Measurements from ENCODE around the gene TUBB4B. TPM values are rescaled to one million over a fixed set of nuclear protein-coding genes. Genes with fewer than 3 reads are reported as not detected.

The TUBB4B gene
- total and polyA plus RNA-seq, 2 of the 4 experiments (the other 2 are of a cell fraction) = 237 to 529 TPM

GRCh38 chr9:137227054-137227852, 13.8 kb upstream of the TUBB4B start, which contains the start of gene RNF224:
Gene RNF224, plus strand, starts transcription at chr9:137227502. Its CDS starts 834 bp downstream, at chr9:137228336.
- no TSS peak for BruUV-seq (replicated peaks)
- ATAC-seq (ENCODE audit: low read depth) (peak; percentile 56), DNase-seq (peak; percentile 65)
- Histone ChIP-seq H2AK9ac (replicated peaks; ENCODE audit: low read depth, low read length, poor library complexity) (peak within 1 kb of the TSS; percentile 82), H3K9me1 (ENCODE audit: insufficient read depth, low read length) (no peaks in the 10 kb centered on the region), H3K9me3 (ENCODE audit: control insufficient read depth, insufficient read depth, low read length) (no peaks in the 10 kb centered on the region), H4K8ac (ENCODE audit: low read depth in 2 of 2, low read length in 2 of 2) (0 out of 4 replicates have a peak within 1 kb of the TSS, but pooled peaks of 1 of the 2 experiments have one; percentile 27), H3K27ac (ENCODE audit: insufficient read depth, low read length) (no peak within 1 kb of the TSS), H4K91ac (ENCODE audit: insufficient read depth, low read depth, low read length) (no peak within 1 kb of the TSS), H3K18ac (ENCODE audit: low read depth, low read length) (no peak within 1 kb of the TSS), H3K56ac (ENCODE audit: extremely low read depth, insufficient read depth, low read length) (no peak within 1 kb of the TSS), H3K4me2 (ENCODE audit: low read depth, low read length) (no peak within 1 kb of the TSS), H3K4me1 (ENCODE audit: control insufficient read depth, insufficient read depth, low read length) (peaks cover 12% of the 10 kb centered on the region), H4K5ac (ENCODE audit: low read depth, low read length) (no peak within 1 kb of the TSS), H2BK120ac (ENCODE audit: low read depth, low read length) (no peak within 1 kb of the TSS), H3K9ac (ENCODE audit: low read depth, low read length) (no peak within 1 kb of the TSS), H3K79me1 (ENCODE audit: low read depth in 1 of 2, low read length in 2 of 2) (no peaks in the 10 kb centered on the region), H2AK5ac (ENCODE audit: low read depth, low read length) (peak within 1 kb of the TSS; percentile 33; the same call in 1 of the 2 replicates), H3K14ac (replicated peaks; ENCODE audit: low read depth, low read length) (no peak within 1 kb of the TSS), H2BK5ac (ENCODE audit: low read depth, low read length, poor library complexity, severe bottlenecking) (no peak within 1 kb of the TSS), H3K23ac (ENCODE audit: low read depth, low read length) (no peak within 1 kb of the TSS), H3K36me3 (ENCODE audit: control insufficient read depth, insufficient read depth, low read length) (no peaks in the 10 kb centered on the region), H3K4me3 (ENCODE audit: insufficient read depth, low read depth, low read length) (no peak within 1 kb of the TSS), H2AFZ (replicated peaks; ENCODE audit: low read length, poor library complexity) (peak within 1 kb of the TSS; percentile 85), H3K4ac (ENCODE audit: low read depth, low read length) (no peak within 1 kb of the TSS), H4K20me1 (ENCODE audit: insufficient read depth, low read length) (no peaks in the 10 kb centered on the region), H2BK15ac (ENCODE audit: low read depth, low read length) (no peak within 1 kb of the TSS), H2BK20ac (ENCODE audit: low read depth, low read length) (no peak within 1 kb of the TSS), H3K27me3 (ENCODE audit: control insufficient read depth, insufficient read depth, low read length) (peaks cover 1% of the 10 kb centered on the region; the same call in 1 of the 2 replicates)
- TF ChIP-seq SMC3 (IDR thresholded peaks at IDR 0.05; ENCODE audit: low read depth, low read length) = peak; percentile 78
- peak; percentile 89 for TF ChIP-seq RAD21 (IDR thresholded peaks at IDR 0.05; ENCODE audit: low read length)
- TF ChIP-seq USF2 (IDR thresholded peaks at IDR 0.05; ENCODE audit: low read depth, low read length) = no peak
- TF ChIP-seq FOS (IDR thresholded peaks at IDR 0.05; ENCODE audit: low read depth, low read length) = no peak
- no peak for TF ChIP-seq MXI1 (IDR thresholded peaks at IDR 0.05; ENCODE audit: borderline replicate concordance, low read depth, low read length)
- 0 out of 2 replicates have a peak, but pooled peaks have one; percentile 29 for TF ChIP-seq MAZ (IDR thresholded peaks at IDR 0.05; ENCODE audit: borderline replicate concordance, low read depth, low read length)
- peak; percentile 92 for TF ChIP-seq CTCF (conservative IDR thresholded peaks at IDR 0.05; ENCODE audit: low read depth, low read length)
- TF ChIP-seq POLR2A (IDR thresholded peaks at IDR 0.05; ENCODE audit: low read depth, low read length) = peak; percentile 37; the same call in 1 of the 2 replicates
- no peak for TF ChIP-seq RCOR1 (IDR thresholded peaks at IDR 0.05; ENCODE audit: insufficient replicate concordance, low read length)
- no peak for TF ChIP-seq NFE2L2 (IDR thresholded peaks at IDR 0.05; ENCODE audit: low read depth, low read length)
- no peak for TF ChIP-seq CHD1 (IDR thresholded peaks at IDR 0.05; ENCODE audit: low read depth, low read length)
- TF ChIP-seq CEBPB (IDR thresholded peaks at IDR 0.05; ENCODE audit: low read depth, low read length) = no peak
- no peak for TF ChIP-seq MAFK (IDR thresholded peaks at IDR 0.05; ENCODE audit: low read depth, low read length)
- CTCF ChIA-PET = interaction anchor here (1.1 to 1.2 kb wide), 2 partner anchors 9 to 32 kb away, joined by 3 to 6 read pairs; no protein-coding TSS in a partner anchor
- WGBS, 2 experiments (ENCODE audit: extremely low coverage in 2 of 2, insufficient read length in 1 of 2) = 52% methylated on average over 13 of the region's 25 CpGs; no CpG with 5 or more reads in 1 of the 2 experiments
- POLR2A ChIA-PET (ENCODE audit: unreplicated experiment) = no interaction called here
- dilution Hi-C loops (cut with HindIII; ENCODE audit: low sequenced_read_pairs, unreplicated experiment) (no loop called here), intact Hi-C loops (cut with micrococcal nuclease) (loop anchor here (1.0 to 2.0 kb wide), 2 partner anchors 109 to 180 kb away; partner anchors contain the start of gene NPDC1), in situ Hi-C loops (cut with MboI; ENCODE audit: low sequenced_read_pairs) (loop anchor here (5.0 kb wide), 1 partner anchor 105 kb away; no protein-coding TSS in a partner anchor)

Data from IMR-90 (cell line).